Measurements from ENCODE around the gene MICAL3. TPM values are rescaled to one million over a fixed set of nuclear protein-coding genes. Genes with fewer than 3 reads are reported as not detected.

MICAL3 gene
- total and polyA plus RNA-seq, 9 of the 15 experiments (the other 6 are each of a cell fraction or from before 2014, with no cell fraction given) = 0.53 to 32.1 (median 12.3) TPM

GRCh38 chr22:18001894-18002315, 22.5 kb downstream of the MICAL3 start (continued):
- TF ChIP-seq MGA (IDR thresholded peaks at IDR 0.05) (peak; percentile 71; the same call in 1 of the 2 replicates), ZNF589 (CRISPR knock-in tag; IDR thresholded peaks at IDR 0.05; ENCODE audit: low read depth) (0 out of 2 replicates have a peak, but pooled peaks have one; percentile 61), CREB3L1 (IDR thresholded peaks at IDR 0.05; ENCODE audit: borderline replicate concordance, low read depth) (peak; percentile 42), HDGF (IDR thresholded peaks at IDR 0.05) (peak; percentile 18; the same call in 1 of the 2 replicates), ZNF668 (CRISPR knock-in tag; IDR thresholded peaks at IDR 0.05) (0 out of 2 replicates have a peak, but pooled peaks have one; percentile 39), L3MBTL2 (IDR thresholded peaks at IDR 0.05) (peak; percentile 65; the same call in 1 of the 2 replicates), SOX6 (IDR thresholded peaks at IDR 0.05) (0 out of 2 replicates have a peak, but pooled peaks have one; percentile 6), ZBTB33 (CRISPR knock-in tag; IDR thresholded peaks at IDR 0.05) (peak; percentile 41; the same call in 1 of the 2 replicates)

Measured in K562 (cell line).